GM13976 (cell line): ENCODE data around the gene ITPK1.
"Not testable (repeated sequence)": the region's sequence is repeated elsewhere in the genome, so short reads cannot be mapped to it uniquely, and the experiment has no call there.

Source experiments
- DNase-seq: peaks from one replicate; pipeline ENCODE4 v3.0.0; 2012; ENCODE audit warnings: low spot score
- in situ Hi-C: fragments of 300-500 bp; cut with MboI; formaldehyde crosslinking; loops from one replicate; pipeline ENCODE4 v1.12.0; 2022; ENCODE audit warnings: low sequenced_read_pairs, mixed read lengths, inconsistent platforms; ENCODE audit not compliant: unreplicated experiment
- TF ChIP-seq, protein P1 (sequence below): IDR thresholded peaks from 2 replicates; pipeline ENCODE4 v1.5.1; 2012; ENCODE audit warnings: borderline replicate concordance, mild to moderate bottlenecking; ENCODE audit not compliant: insufficient read depth; ENCODE audit errors: extremely low read depth, missing control alignments, control extremely low read depth

Gene ITPK1

DNA sequence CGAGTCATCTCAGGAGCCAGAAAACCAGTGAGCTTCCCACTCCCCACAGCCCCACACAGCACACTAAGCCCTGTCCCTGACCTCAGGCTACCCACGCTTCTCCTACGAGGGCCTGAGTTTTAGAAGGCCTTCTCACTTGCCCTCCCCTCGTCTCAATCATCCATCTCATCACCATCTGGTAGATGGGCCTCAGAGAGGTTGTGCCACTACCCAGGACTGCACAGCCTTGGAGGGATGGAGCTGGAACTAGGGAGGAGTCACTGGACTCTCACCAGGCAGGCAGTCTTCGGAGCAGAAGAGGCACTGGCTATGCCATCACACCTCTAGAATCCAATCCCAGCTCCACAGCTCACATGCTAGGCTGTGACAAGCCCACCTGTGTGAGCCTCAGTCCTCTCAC, 52.3 kb downstream of the ITPK1 start:
- TF ChIP-seq, protein P1, sequence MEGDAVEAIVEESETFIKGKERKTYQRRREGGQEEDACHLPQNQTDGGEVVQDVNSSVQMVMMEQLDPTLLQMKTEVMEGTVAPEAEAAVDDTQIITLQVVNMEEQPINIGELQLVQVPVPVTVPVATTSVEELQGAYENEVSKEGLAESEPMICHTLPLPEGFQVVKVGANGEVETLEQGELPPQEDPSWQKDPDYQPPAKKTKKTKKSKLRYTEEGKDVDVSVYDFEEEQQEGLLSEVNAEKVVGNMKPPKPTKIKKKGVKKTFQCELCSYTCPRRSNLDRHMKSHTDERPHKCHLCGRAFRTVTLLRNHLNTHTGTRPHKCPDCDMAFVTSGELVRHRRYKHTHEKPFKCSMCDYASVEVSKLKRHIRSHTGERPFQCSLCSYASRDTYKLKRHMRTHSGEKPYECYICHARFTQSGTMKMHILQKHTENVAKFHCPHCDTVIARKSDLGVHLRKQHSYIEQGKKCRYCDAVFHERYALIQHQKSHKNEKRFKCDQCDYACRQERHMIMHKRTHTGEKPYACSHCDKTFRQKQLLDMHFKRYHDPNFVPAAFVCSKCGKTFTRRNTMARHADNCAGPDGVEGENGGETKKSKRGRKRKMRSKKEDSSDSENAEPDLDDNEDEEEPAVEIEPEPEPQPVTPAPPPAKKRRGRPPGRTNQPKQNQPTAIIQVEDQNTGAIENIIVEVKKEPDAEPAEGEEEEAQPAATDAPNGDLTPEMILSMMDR, result no peak
- DNase-seq, result no peak
- in situ Hi-C loops, result no loop called here

DNA sequence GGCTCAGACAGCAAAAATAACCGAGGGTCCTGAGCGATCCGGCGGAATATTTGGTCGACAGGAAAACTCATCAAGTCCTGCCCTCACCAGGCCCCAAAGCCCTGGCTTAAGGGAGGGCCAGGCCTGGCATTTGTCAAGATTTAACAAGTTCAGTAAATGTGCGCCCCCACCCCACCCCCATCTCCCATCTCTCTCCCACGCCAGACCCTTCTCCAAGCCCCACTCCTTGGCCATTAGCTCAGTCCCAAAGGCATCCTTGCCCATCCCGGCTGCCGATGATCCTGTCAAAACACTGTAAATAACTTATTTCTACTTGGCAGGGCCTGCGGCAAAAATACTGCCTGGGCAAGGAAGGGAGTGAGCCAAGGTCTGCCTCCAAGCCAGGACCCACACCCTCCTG, 52.8 kb downstream of the ITPK1 start:
- no peak for DNase-seq
- TF ChIP-seq, protein P1, result no peak
- in situ Hi-C loops, result no loop called here

DNA sequence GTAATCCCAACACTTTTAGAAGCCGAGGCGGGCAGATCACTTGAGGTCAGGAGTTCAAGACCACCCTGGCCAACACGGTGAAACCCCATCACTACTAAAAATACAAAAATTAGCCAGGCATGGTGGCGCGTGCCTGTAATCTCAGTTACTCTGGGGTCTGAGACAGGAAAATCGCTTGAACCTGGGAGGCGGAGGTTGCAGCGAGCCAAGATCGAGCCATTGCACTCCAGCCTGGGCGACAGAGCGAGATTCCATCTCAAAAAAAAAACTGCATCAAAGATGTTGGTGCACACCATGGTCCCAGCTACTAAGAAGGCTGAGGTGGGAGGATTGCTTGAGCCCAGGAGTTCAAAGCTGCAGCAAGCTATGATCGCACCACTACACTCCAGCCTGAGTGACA, 53.7 kb downstream of the ITPK1 start:
- in situ Hi-C loops, DNase-seq: not testable (repeated sequence)

DNA sequence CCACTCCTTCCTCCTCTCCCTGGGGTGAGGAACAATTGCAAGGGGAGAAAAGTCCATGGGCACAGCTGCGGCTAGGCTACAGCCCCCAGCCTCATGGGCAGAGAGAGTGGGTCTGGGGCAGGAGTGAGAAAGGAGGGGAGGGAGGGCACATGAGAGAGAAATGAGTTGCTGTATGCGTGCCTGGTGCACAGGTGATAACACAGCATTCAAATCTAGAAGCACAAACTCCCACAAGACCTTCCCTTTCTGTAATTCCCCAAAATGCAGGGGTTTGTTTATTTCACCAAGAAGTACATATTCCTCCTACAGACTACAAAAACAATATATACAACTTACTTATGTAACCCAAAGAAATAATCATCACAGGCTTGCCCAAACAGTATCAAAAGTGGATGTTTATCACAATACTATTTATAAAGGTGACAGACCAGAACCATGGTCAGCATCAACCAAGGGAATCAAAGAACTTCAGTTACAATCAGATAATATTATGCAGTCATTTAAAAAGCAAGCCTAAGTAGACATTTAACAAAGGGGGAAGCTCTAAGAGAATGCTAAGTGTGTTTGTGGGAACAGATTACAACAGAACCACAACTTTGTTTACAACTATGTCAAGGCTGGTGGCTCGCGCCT, 54.2 kb downstream of the ITPK1 start:
- in situ Hi-C loops, result no loop called here
- no peak for DNase-seq
- TF ChIP-seq, protein P1, result no peak

DNA sequence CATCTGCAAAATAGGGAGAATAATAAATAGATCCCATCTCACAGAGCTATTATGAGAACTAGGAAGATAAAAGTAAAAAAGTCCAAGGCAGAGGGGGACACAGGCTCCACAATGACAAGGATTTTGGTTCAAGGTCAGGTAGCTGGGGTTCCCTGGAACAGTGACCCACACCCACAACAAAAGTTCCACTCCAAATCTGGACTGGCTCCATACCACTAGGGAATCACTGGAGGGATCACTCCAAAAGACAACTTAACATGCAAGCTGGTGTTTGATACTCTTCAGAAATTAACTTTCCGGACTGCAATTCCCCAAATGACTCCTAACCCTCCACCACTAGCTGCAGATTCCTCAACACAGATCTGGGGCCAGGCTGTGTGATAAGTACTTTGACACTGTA, 54.9 kb downstream of the ITPK1 start:
- TF ChIP-seq, protein P1, result no peak
- DNase-seq, result no peak
- in situ Hi-C loops, result no loop called here

DNA sequence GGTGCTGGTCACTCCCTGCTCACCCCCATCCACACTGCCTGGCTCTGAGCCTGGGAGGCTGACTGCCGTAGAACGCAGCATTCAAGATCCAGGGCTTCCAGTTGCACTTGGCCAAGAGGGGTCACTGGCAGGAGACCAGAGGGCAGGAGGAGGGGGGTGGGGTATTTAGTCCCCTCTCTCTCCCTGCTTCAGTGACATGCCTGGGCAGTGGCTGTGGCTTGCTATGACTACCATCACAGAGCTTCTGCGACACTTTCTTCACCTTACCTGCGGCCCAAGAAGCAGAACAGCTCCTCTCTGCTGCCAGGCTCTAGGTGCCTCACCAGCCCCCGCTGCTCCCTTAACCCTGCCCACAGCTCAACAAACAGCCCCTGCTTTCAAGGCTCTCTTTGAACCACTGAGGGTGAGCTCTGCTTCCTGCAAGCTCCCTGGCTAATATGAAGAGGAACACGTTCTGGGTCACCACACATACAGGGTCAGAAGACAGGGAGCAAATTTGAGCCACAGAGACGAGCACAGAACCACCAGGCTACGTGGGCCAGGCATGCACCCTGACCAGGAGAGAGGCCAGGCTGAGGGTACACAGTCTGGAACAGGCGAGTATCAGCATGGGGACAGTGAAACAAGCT, 55.7 kb downstream of the ITPK1 start:
- no peak for DNase-seq
- TF ChIP-seq, protein P1, result no peak
- in situ Hi-C loops, result no loop called here

DNA sequence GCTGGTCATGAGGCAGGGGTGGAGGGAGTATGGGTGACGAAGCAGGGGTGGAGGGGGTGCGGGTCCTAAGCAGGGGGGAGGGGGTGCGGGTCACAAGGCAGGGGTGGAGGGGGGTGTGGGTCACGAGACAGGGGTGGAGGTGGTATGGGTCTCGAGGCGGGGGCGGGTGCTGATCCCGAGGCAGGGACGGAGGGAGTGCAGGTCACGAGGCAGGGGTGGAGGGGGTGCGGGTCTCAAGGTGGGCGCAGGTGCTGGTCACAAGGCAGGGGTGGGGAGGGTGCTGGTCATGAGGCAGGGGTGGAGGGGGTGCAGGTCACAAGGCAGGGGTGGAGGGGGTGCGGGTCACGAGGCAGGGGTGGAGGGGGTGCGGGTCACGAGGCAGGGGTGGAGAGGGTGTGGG, 56.5 kb downstream of the ITPK1 start:
- in situ Hi-C loops, result no loop called here
- TF ChIP-seq, protein P1, result no peak
- DNase-seq, result no peak
